ENCODE measurements around the gene PIGN. TPM values are rescaled to one million over a fixed set of nuclear protein-coding genes. Genes with fewer than 3 reads are reported as not detected.

Gene PIGN
- total RNA-seq, 1 donor, result 57.0 TPM

- TF ChIP-seq CTCF (IDR thresholded peaks at IDR 0.05; ENCODE audit: insufficient read depth, low read depth, low read length), result no peak
- DNase-seq (ENCODE audit: low read depth), result no peak
- no peak overlapping the region for H3K4me3 ChIP-seq (ENCODE audit: low read depth, low read length)
Measured at GRCh38 chr18:62072370-62072769, 114.5 kb downstream of the PIGN start.

GRCh38 chr18:62071071-62071470 is 115.8 kb downstream of the PIGN start:
- no peak for TF ChIP-seq CTCF (IDR thresholded peaks at IDR 0.05; ENCODE audit: insufficient read depth, low read depth, low read length)
- no peak overlapping the region for H3K4me3 ChIP-seq (ENCODE audit: low read depth, low read length)
- peak; percentile 62 for DNase-seq (ENCODE audit: low read depth)

- no peak for TF ChIP-seq CTCF (IDR thresholded peaks at IDR 0.05; ENCODE audit: insufficient read depth, low read depth, low read length)
- DNase-seq (ENCODE audit: low read depth), result peak; percentile 57
- no peak overlapping the region for H3K4me3 ChIP-seq (ENCODE audit: low read depth, low read length)
Measured at GRCh38 chr18:62070302-62070701, 116.6 kb downstream of the PIGN start.

DNA sequence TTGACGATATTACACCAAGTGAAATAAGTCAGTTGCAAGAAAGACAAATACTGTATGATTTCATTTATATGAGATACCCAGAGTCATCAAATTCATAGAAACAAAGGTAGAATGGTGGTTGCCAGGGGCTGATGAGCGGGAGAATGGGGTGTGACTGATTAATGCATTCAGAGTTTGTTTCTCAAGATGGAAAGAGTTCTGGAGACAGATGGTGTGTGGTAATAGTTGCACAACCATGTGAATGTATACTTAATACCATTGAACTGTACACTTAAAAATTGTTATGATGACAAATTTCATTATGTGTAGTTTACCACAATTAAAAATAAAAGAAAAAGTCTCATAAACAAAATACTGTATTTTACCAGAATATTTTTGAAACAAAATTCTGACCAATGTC is 117.3 kb downstream of the PIGN start:
- no peak for TF ChIP-seq CTCF (IDR thresholded peaks at IDR 0.05; ENCODE audit: insufficient read depth, low read depth, low read length)
- peak; percentile 81 for DNase-seq (ENCODE audit: low read depth)

DNA sequence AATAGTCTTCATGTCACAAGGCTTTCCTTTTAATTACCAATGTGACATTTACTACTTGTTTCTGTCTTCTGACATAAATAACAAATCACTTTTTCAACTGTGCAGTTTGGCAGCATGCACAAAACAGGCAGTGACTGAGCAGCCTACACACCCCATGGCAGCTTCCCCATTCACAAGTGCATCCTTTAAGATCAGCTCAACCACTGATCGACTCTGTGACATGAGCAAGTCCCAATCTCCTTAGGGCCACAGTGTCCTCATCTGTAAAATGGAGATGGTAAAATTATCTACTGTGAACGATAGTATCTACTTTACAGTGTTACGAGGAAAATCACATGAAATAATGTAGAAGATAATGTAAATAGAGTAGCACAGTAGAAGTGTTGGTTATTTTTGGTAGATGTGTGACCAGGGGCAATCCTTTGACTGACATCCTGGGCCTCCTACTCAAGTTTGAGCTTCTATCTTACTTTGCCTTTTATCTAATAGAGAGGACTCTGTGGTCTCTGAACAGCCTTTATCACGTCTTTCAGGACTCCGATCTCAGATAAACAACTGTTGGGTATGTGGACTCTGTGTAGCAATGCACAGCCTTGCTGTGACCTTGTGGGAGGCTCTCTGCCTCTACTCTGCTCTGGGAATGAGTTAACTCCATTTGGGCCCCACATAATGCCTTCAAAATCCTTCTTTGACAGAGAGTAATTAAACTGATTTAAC is 120.6 kb downstream of the PIGN start:
- peak; percentile 16 for DNase-seq (ENCODE audit: low read depth)
- no peak overlapping the region for H3K4me3 ChIP-seq (ENCODE audit: low read depth, low read length)
- TF ChIP-seq CTCF (IDR thresholded peaks at IDR 0.05; ENCODE audit: insufficient read depth, low read depth, low read length), result no peak

More for the DNA sequence above, 117.3 kb downstream of the PIGN start:
- no peak overlapping the region for H3K4me3 ChIP-seq (ENCODE audit: low read depth, low read length)

DNA sequence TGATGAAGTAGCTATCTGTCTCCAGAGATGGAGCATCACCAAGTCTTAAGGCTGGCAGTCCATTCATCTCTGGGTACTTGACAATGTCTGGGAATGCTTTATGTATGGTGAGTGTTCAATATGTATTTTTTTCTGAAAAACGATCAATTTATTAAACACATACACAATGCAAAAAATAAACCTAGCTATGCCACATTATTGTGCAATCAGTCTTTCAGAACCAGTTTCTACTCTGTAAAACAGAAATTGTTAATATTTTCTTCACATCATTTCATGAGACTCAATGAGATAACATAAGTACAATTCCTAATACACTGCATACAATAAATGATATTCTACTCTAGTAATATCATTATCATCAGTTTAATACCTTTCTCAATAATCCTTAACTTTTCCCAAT is 122.5 kb downstream of the PIGN start:
- no peak for TF ChIP-seq CTCF (IDR thresholded peaks at IDR 0.05; ENCODE audit: insufficient read depth, low read depth, low read length)
- no peak overlapping the region for H3K4me3 ChIP-seq (ENCODE audit: low read depth, low read length)
- DNase-seq (ENCODE audit: low read depth), result no peak

All from fibroblast of villous mesenchyme (primary cell).